AML-193 (cell line): ENCODE data around the gene SIRPD.

Experiments used
- DNase-seq, 2 experiments: peaks; one replicate each; lab custom pipeline; 2025; lab: John Stamatoyannopoulos, UW

Gene SIRPD

DNA sequence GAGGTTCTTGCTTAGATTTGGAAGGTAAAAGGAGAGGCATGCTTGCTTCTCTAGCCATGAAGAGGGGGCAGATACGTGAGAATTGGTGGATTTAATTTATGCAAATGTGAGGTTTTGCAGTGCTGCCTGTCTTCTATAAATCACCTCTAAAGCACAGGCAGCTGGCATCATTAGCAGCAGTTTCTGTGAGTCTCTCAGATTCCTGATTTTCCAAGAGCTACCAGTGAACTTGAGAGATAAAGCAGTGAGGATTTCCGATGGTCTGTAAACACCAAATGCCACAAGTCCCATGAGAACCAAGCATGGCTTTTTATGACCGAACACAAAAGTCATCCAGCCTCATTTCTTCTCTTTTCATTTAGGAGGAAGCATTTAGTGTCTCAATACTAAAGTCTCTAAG is 63.1 kb downstream of the SIRPD start:
- DNase-seq: no peak

DNA sequence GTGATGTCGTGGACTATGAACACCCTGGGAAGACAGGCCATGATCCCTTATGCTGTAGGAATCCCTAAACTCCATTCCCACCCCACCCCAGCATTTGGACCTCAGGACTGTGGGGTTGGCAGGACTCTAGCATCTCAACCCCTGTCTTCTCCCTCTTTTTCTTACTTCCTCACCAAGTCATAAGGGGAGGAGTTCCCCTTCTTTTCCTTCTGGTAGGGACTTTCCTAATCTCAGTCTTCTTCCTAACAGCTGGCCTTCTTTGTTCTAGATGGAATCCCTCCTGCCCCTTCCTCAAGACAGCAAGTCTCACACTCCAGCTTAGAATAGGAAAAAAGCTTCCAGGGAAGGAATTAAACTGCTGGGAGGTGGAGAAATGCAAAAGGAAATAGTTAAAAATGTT is 64.0 kb downstream of the SIRPD start:
- no peak for DNase-seq

DNA sequence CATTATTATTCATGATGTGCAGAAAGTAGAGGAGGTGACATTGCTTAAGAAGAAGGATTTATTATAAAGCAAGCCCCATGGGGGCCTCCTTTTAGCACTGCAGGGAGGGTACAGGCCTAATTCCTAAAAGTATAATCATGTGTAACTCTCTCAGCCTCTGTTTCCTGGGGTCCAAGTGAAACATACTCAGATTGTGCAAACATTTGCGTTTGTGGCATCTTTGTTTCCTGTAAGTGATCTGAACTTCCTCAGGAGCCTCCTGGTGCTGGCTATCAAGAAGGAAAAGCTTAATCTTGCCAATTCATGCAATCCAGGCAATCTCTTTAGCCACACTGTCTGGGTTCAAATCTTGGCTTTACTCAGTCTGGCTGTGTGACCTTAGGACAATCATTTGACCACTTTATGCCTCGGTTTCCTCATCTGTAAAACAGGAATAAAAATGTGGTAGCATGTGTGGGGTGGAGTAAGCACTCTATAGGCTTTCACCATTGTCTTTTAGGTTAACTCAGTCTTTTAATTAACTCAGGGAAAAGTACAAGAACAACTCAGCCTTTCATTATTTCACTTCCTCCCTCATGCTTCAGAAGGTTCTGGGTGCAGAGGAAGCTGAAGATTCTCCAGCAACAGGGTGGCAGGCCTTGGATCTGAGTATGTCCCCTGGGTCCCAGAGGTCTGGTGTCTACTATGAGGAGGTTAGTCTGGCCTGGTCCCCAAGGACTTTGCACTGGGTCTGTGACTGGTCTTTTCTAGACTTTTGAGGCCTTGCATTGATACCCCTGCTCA is 65.5 kb downstream of the SIRPD start:
- peak; percentile 41 to 45 for DNase-seq

DNA sequence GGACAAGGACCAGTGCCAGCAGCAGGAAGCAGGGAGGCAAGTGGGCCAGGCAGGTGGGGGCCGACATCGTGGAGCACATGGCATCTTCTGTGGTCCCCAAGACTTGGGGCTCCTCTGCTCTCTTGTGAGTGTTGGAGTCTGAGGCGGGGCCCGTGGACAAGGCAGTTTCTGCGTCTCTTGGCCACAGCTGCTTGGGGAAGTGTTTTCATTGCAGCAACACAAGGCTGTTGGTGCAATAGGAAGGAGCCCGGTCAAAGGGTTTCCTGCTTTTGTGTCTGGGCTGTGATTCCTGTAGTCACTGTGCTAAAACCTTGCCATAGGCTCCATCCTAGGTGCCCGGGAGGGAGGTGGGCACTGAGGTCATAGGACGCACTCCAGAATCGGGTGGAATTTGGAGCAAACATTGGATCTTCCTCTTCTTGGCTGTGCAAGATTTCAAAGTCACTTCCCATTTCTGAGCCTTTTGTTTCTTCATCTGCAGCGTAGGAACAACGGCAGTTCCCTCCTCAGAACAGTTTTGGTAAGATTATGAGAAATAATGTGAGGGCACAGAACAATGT is 66.1 kb downstream of the SIRPD start, which contains the start of gene SIRPB2:
SIRPB2 (minus strand) TSS at position 140 of the 560 bp plus-strand sequence; CDS start at position 79, 61 bp downstream.
- DNase-seq: peak; percentile 81 to 92

DNA sequence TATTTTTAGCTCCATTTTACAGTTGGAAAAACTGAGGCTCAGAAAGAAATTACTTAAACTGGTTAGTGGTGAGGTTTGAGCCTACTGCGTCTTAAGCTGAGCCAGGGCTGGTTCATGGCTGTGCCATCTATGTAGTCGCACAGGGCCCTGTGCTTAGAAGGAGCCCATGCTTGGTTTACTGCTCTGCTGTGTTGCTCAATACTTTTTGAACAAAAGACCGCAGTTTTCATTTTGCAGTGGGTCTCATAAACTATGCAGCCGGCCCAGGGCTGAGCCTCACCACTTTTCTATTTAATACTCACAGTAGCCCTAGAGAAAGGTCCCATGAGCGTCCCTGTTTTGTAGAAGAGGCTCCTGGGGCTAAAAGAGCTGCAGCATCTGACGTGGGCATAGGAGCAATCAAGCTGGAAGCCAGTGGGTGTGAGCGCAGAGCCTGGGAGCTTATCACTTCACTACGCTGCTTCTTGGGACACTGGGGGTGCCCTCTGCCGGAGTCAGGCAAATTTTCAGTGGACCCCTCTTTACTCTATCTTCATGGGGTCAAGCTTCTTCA is 66.8 kb downstream of the SIRPD start:
- peak; percentile 26 to 32 for DNase-seq

DNA sequence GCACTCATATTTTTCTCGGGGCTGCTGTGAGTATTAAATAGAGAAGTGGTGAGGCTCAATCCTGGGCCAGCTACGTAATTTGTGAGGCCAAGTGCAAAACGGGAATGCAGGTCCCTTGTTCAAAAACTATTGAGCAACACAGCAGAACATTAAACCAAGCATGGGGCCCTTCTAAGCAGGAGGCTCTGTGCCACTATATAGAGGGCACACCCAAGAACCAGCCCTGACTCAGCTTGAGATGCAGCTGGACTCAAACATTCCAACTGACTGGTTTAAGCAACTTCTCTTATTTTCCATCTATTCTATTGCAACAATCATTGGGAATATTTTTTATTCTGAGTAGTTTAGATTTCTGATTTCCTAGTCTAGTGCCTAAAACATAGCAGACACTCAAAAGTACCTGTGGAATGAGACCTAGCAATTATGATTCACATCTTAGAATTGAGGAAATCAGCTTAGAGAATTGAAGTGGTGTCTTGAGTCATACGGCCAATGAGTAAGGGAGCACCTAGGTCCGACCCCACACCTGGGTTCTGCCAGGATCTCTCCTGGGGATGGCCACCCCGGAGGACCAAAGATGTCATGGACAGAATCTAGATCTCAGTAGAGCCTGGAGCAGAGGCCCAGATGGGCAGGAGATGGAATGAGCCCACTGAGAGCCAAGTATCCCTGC is 67.6 kb downstream of the SIRPD start:
- peak; percentile 57 to 63 for DNase-seq

DNA sequence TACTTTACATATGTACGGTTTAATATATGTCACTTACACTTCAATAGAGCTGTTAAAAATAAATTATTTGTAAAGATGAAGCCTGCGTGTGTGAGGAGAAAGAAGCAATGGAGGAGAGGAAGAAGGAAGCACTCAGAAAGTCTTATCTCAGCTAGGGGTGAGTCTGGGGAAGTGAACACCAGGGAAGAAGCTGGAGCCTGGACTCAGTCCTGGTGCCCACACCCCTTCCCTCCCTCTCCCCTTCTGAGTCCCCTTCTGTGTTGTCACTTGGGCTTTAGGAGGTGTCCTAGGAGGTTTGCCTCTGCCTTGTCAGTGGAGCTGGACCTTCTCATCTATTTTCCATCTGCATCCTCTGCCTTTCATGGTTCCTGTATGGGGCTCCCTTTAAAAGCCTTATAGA is 68.2 kb downstream of the SIRPD start:
- DNase-seq: no peak

DNA sequence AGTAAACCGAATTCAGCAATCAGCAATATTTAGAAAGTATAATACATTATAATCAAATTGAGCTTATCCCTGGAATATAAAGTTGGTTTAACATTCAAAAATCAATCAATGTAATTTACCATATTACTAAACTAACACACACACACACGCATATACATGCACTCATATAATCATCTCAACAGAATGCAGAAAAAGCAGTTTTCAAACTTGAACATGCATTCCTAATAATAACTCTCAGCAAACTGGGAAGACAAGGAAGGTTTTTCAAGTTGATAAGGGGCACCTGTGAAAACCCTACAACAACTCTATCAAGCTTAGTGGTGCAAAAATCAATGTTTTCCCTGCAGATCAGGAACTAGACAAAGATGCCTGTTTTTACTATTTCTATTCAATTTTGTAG is 70.9 kb downstream of the SIRPD start:
- no peak for DNase-seq

DNA sequence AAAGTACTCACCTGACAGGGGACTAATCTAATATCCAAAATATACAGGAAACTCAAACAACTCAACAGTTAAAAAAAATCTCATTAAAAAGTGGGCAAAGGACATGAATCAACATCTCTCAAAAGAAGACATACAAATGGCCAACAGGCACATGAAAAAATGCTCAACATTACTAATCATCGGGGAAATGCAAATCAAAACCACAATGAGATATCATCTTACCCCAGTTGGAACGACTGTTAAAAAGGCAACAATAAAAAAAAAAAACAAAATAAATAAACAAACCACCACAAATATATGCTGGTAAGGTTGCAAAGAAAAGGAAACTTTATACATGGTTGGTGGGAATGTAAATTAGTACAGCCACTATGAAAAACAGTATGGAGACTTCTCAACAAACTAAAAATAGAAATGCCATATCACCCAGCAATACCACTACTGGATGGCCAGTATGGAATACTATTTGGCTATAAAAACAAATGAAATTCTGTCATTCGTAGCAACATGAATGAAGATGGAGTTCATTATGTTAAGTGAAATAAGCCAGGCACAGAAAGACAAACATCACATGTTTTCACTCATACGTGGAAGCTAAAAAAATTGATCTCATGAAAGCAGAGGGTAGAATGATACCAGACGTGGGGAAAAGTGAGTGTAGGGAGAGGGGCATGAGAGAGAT is 72.9 kb downstream of the SIRPD start:
- DNase-seq: no peak
